SHP77 (cell line): Measurements from ENCODE around the gene HDAC4.

ENCODE experiments used
- DNase-seq, 2 experiments: peaks; one replicate each; lab custom pipeline; 2025; lab: John Stamatoyannopoulos, UW

Gene HDAC4

DNA sequence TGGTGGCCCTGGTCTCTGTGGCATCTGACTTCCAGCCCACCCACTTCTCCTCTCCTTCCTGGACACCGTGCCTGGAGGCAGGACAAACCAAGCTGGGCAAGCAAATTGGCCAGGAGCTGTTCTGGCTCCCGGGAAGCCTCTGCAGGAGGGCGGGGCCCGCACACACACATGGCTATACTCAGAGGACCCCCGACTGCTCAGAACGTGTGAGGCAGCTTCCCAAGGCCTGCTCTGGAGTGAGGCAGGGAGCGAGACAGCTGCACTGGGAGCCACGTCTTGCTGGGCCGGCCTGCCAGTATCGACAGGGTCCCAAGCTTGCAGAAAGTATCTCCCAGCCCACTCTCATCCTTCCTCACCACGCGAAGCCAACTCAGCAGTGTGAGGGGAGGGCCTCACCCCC is 295.6 kb downstream of the HDAC4 start:
- DNase-seq: no peak

DNA sequence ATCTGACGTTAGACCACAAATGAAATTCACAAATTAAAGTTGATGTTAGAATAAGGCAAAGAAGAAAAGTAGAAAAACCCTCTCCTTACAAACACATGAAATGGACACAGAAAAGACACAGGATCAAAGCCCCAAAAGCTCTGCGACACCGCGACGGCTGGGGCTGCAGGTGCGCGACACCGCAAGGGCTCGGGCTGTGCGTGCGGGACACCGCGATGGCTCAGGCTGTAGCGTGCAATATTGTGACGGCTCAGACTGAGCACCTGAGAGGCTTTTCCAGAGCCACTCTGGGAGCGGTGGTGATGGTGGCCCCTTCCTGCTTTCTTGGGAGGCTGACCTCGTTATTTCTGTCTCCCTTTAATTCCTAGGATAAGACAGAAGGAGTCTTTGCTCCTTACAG is 296.0 kb downstream of the HDAC4 start:
- no peak for DNase-seq

DNA sequence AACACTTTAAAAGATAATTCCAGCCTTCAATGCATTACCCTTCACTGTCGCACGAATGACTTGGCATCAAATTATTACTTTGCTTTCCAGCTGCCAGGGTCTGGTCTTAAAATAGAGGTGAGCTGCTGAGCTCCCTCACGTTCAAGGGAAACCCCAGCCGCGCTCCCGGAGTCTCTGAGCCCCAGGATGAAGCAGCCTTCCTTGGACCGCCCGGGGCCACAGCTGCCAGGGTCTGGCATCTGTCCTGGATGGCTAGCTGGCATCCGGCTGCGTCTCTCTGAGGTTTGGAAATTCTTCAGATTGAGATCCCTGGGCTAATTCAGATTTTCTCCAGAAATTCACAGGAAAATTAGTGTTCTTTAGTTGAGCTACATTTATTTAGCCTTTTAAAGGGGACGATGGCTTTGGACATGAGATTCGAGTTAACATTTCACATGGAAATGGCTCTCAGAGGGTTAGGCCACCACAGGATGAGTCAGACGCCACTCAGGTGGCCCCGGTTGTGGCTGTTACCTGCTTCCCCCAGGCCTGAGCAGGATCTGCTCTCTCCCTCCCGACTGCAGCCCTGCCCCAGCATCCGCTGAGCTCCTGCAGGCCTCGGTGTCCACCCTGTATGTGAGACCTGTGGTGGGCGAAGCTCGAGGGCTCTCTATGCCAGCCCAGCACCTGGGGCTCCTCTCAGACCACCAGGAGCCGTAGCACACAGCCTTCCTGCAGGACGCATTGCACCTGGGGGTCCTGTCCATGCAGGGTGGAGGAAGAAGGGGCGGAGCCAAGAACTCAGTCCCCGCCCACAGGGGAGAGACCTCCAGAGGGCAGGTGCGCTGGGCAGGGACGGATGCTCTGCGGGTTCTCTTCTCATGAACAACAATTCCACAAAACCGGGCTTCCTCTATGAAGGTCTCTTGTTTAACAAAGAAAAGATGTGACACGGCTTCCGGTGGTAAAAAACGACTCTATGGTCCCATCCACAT is 297.4 kb downstream of the HDAC4 start:
- DNase-seq: no peak

DNA sequence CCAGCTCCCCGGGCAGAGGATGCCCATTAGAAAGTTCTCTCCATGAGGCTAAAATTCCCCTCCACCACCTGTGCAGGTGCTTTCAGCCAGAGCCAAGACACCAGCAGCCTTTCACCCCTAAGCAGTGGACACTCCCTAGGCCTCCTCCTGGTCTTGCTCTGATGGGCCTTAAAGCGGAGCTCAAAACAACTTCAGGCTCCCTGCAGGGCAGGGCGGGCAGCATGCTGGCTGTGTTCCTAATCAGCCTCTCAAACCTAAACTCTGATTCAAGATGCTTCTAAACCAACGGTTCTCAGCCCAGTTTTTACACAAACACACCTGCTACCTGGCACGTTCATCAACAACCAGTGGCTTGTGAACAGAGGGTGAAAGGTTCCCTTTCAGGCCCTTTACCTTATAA is 298.6 kb downstream of the HDAC4 start:
- DNase-seq: no peak

DNA sequence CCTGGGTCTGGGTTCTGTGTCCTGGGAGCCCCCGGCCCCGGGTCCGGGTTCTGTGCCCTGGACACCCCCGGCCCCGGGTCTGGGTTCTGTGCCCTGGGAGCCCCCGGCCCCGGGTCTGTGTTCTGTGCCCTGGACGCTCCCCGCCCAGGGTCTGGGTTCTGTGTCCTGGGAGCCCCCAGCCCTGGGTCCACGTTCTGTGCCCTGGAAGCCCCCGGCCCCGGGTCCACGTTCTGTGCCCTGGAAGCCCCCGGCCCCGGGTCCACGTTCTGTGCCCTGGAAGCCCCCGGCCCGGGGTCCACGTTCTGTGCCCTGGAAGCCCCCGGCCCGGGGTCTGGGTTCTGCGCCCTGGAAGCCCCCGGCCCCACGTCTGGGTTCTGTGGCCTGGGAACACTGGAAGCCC is 299.0 kb downstream of the HDAC4 start:
- DNase-seq: no peak

DNA sequence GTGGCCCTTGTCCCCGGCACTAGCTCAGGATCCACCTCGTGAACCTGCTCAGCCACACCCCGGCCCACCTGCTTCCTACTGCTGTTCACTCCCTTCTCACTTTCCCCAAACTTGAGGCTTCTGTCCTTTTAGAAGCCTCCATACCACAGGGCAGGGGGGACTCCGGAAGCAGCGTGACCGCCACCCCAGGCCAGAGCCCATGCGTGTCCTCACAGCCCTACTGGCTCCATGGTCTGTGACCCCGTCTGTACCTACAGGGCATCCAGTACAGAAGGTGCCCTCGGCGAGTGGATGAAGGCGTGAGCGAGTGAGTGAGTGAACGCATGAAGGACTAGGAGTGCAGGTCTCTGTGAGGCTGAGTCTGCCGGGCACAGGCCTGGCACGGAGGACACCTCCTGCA is 299.7 kb downstream of the HDAC4 start:
- no peak for DNase-seq

DNA sequence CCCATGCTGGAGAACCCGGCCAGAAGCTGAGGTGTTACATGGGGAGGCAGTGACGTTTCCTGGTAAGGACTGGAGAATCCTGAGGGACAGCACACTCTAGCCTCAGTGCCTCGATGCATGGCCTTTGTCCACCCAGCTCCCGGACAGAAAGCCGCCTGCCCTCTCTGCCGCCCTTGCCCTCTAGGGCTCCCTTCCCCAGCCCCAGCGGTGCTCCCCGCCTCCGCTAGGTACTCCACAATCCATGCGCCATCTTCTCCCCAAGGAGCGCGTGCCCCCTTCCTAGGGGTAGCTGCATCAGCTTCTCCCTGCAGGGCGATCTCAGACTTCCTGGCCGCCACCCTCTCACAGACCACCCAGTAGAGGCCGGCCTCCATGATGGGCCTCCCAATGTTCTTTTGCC is 301.3 kb downstream of the HDAC4 start:
- no peak for DNase-seq

DNA sequence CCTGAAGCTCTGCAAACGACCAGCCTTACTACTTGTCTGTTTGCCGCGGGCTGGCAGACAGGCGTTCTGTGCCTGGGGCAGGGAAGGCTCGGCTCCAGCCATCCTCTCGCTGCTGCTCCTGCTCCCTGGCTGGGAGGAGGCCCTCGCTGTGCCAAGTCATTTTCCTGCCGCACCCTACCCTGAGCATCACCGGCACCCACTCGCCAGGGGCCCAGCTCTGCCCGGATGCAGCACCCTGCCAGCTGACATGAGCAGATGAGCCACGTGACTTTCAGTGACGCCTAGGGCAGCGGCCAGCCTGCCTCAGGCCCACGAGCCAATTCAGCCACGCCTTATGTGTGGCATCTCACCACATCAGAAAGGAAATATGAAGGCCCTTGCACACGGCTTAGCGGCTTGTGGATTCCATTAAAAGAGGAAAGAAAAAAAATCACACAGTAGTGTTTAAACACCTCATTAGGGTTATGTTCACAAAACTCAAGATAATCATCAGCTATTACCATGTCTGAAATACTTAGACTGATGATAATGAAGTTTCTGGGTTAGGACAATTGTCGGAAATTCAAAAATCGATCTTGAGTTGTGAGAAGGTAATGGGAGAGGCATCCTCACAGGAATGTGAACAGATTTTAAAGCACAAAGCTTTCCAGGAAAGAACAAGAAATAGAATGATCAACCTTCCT is 302.4 kb downstream of the HDAC4 start:
- DNase-seq: no peak

DNA sequence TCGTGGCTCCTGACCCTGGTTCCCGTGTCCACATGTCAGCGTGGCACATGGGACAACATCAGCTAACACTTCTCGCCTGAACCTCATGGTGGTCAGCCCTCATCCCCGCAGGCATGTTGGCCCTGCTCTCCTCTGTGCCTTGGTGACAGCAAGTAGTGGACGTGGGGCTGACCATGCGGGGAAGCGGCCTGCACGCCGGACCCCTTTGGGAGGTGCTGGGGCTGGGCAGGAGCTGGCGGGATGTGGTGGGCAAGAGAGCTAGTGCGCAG is 303.5 kb downstream of the HDAC4 start:
- DNase-seq: no peak

DNA sequence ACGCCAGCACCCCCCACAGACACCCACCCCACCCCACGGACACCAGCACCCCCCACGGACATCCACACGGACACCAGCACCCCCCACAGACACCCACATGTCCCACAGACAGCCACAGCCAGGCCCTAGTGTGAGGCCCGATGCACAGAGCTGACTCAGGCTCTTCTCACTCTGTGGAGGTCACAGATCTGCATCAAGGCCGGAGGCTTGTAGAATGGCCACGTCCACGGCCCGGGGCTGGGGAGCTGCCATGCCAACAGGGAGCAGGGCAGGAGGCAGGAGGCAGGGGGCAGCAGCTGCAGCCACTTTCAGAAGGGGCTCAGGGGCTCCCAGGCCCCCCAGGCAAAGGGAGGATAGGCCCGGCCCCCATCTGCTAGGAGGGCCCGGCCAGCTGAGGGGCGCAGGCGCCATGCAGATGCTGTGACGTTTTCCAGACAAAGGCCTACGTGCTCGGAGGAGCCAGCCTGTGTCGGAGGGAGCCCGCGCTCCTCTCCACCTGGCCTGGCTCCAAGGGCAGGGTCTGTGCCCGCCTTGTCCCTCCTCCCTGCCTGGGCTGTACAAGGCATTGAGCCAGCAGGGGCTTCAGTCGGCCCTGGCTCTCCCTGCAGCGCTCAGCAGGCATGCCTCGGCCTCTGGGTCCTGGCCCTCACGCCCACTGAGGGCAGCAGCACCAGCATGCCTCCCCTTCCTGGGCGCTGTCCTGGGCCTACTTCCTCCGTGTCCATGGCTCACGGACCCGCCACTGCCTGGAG is 304.0 kb downstream of the HDAC4 start:
- no peak for DNase-seq

DNA sequence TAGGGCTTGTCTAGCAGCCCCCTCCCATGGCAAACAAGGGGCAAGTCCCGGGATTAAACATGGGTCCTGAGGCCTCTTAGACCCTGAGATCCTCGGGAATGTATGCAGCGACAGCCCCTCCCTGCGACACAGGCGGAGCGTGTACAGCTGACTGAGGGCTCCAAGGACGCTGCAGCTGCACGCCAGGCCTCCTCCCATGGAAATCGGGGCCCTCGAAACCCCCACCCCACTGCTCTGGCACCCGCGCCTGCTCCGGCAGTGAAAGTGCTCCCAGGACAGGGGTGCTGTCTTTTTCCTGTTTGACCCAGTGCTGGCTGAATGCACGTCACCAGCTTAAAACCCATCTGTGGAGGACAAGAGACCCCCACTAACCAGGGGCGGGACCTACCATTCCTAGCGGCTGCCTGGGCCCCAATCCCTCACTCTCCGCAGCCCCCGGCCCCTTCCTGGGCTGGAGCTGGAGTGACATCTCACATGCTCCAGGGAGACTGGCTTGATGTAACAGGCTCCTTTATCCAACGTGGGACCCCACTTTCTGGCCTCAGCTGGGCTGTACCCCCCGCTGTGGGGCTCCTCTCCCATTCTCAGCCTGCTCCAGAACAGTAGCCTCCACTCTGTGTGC is 305.2 kb downstream of the HDAC4 start:
- no peak for DNase-seq

DNA sequence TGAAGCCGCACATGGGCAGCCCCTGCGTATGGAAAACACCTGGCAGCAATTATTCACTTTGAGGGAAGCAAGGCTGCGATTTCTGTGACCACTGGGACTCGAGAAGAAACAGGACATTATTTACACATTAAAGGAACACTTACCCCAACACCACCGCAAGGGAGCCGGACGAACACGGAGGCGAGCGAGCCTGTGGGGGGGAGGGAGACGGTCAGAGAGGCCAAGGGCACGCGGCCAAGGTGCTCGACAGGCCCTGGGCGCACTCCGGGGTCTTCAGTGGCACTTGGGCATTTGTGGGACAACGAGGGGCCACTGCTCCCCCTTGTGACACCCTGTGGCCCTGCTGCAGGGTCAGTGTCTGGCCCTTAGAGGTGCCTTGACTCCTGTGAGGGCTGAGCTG is 306.0 kb downstream of the HDAC4 start:
- DNase-seq: no peak

DNA sequence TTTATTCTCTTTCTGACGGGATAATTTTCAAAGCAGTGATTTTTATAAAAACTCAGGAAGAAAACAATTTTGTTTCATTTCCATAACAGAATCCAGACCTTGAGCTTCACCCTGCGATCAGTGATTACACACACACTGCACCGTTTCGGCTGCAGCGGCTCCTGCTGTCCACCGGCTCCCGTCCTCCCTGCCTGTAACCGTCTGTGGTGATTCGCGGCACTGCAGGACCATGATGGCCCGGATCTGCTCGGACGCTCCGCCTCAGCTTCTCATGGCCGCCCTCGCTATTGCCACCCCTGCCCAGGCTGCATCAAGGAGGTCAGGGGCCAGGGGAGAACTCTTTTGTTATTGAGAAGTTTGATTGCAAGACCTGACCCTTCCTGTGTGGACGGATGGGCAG is 306.9 kb downstream of the HDAC4 start:
- no peak for DNase-seq

DNA sequence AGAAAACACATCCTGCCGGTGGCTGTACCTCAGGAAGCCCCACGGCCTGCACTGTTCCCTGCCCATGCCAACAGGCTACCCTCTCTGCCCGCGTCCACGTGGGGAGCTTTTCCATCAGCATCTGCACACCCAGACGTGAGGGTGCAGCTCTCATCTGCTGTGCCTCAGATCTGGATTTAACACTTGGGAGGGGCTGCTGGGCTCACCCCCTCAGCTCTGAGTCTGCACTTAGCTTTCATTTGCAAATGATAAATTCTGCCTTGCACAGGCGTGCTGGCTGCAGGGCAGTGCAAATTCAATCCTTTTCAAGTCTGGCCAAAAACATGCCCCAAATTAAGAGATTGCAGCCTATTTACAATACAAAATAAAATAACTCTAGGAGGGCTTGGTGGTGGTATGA is 307.3 kb downstream of the HDAC4 start:
- DNase-seq: no peak

DNA sequence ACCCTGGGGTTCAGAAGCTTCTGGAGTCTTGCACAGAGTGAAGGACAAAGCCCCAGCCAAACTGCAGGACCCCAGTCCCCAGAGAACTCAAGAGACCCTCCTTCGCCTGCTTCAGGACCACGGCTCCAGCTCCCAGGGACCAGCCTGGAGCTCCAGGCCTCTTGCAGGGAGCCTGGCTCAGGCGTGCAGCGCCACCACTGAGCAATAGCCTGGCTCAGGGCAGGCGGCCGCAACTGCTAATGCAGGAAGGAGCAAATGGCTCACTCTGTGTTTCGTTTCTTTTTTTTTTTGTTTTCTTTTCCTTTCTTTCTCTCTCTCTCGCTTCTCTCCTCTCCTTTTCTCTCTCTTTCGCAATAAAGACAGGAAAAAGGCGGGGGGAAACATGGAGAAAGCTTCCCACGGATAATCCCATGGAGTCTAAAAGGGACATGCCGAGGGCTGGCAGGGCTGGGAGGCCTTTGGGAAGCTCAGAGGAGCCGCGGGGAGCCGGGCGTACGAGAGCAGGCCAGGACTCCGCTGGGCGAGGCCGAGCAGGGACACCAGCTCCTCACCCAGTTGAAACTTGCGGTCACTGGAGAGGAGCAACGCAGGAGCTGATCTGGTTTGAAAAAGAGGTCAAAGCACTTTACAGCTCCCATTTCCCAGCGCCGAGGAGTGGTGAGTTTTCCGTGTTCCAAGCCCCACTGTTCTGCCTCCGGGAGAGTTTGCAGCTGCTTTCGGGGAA is 308.1 kb downstream of the HDAC4 start:
- no peak for DNase-seq

DNA sequence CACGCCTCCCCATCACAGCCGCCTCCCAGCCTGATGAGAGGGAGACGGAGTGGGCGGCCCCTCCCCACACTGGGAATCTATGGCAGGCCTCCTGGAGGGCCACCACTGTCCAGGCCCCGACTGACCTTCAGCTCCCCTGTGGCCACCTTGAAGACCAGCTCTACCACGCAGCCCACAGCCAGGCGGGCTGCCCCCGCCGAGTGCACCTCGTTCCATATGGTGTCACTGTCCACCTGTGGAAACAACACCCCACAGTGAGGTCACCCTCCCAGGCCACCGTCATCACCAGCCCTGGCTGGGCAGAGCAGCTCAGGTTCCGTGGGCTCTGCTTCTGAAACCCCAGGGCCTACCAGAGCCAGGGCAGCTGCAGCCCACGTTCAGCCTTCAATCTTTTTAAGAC is 310.9 kb downstream of the HDAC4 start:
- DNase-seq: no peak

DNA sequence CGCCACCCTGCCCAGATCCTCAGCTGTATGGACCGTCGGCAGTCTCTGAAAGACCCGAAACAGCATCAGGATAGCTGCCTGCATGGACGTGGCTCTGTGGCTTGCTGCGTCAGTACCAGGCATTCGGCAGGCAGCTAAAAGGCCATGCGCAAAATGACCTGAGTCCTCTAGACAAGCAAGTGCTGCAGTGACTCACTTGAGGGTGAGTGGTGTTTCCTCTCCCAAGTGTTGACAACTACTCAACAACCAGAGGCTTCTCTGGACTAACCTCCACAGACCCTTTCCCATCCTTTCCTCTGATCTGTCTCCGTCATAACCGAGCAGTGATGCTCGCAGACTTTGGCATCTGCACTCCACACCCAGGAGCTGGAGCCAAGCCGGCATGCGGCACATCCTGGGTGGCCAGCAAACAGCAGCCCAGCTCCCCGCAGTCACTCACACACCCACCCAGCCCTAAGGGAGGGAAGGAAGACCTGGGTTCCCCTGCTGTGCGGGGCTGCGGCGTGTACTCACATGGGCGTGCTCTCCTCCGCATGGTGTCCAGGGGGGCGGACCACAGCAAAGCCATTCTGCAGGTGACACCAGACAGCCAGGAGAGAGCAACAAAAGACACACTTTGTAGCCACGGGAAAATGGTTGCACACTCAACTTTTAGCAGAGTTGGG is 313.6 kb downstream of the HDAC4 start:
- no peak for DNase-seq

DNA sequence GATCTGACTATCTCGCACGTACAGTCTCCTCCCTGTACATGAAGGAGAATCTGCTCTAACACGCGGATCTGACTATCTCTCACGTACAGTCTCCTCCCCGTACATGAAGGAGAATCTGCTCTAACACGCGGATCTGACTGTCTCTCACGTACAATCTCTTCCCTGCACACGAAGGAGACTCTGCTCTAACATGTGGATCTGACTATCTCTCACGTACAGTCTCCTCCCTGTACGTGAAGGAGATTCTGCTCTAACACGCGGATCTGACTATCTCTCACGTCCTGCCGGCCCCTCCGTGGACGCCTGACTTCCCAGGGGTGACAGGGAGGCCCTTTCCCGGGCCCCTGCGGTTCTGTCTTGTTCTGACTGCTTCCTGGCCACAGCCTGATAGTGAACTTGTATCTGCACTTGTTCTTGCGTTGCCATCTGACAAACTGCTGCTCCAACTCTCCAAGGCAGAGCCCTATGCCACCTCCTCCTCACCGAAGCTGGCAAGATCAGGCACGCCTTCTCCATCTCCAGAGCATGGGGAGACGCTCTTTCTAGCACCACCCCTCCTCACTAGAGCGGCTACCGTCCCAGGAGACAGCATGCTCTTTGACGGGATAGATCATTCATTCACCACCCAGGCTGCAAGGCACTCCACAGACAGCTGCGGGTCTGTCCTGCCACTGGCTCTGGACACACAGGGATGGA is 314.3 kb downstream of the HDAC4 start:
- no peak for DNase-seq

DNA sequence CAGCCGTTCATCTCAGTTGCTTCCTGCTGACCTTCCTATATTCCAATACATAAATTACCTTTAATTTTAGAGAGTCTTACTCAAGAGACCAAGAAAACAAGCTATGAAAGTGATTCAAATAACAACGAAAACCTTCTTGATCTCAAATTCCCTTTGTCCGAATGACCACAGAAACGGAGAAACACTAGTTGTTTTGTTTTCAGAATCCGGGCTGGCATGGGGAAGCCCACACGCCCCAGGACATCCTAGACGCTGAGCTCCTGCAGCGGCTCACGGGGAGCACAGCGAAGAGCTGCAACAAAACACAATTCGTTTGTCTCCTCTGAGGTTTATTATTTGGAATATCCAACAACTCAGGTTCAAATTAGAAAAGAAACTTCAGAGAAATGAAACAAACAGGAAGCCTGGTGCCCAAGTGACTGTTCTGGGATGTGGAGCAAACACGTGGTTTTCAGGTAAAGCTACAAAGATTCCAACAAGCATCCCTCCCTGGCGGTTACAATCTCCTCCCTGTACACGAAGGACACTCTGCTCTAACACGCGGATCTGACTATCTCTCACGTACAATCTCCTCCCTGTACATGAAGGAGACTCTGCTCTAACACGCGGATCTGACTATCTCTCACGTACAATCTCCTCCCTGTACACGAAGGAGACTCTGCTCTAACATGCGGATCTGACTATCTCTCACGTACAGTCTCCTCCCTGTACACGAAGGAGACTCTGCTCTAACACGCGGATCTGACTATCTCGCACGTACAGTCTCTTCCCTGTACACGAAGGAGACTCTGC is 315.4 kb downstream of the HDAC4 start:
- no peak for DNase-seq

DNA sequence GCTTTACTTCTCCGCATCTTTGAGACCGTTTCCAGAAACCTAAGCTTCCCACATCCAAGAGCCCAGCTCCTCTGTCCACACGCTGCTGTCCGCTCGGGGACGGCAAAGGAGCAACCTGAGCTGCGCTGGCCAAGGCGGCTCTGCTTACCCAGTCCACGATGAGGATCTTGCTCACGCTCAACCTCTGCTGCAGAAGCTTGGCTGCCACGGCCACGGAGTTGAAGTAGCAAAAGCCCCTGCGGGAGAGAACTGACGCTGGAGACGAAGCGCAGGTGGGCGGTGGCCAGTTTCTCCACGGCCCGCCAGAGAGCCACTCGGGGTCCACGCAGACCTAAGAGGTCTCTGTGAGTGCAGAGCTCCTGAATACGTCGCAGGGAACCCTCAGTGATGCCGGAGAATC is 316.8 kb downstream of the HDAC4 start:
- no peak for DNase-seq
